PC-9 (cell line): ENCODE measurements around the gene APBA2.

Source experiments
- CTCF ChIP-seq: fragments of 200-600 bp; sonication (generic); conservative IDR thresholded peaks from 2 replicates; pipeline ENCODE4 v1.6.1; 2017; ENCODE audit warnings: mixed run types, antibody characterized with exemption, mild to moderate bottlenecking, moderate library complexity
- EZH2 ChIP-seq: fragments of 200-600 bp; sonication (generic); IDR thresholded peaks from 2 replicates; pipeline ENCODE4 v1.8.0; 2017; ENCODE audit warnings: antibody characterized with exemption, low read depth

GRCh38 chr15:29063646-29064045, 177.9 kb downstream of the APBA2 start:
- TF ChIP-seq CTCF: no peak
- no peak for TF ChIP-seq EZH2
